VCaP (cell line): Measurements from ENCODE around the gene GCAT.

Experiments
- H3K27ac ChIP-seq: fragments of 450-650 bp; 2 replicates; pipeline ENCODE4 v1.5.1; 2017
- TF ChIP-seq, protein P1 (sequence below): fragments of 450-650 bp; conservative IDR thresholded peaks from 2 replicates; pipeline ENCODE4 v1.5.1; 2017; ENCODE audit warnings: mild to moderate bottlenecking, moderate library complexity

Gene GCAT

DNA sequence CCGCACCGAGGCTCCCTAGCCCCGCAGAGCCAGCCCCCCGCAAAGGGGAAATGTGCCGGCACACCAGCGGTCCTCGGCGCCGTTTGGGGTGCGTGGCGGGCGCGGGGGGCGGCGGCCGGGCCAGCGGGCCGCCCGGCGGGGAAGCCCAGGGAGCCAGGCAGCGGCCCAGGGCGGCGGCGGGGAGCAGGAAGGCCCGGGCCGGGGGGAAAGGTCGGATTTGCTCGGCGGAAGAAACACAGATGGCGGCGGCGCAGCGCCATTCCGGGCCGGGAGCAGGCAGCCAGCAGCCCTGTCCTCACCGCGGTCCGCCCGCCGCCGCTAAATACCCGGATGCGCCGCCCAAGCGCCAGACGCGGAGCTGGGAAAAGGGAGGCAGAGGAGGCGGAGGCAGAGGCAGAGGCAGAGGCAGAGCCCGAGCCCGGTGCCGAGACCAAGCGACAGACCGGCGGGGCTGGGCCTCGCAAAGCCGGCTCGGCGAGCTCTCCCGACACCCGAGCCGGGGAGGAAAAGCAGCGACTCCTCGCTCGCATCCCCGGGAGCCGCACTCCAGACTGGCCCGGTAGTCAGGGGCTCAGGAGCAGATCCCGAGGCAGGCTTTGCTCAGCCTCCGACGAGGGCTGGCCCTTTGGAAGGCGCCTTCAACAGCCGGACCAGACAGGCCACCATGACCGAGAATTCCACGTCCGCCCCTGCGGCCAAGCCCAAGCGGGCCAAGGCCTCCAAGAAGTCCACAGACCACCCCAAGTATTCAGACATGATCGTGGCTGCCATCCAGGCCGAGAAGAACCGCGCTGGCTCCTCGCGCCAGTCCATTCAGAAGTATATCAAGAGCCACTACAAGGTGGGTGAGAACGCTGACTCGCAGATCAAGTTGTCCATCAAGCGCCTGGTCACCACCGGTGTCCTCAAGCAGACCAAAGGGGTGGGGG is 2.6 kb upstream of the GCAT start:
- TF ChIP-seq, protein P1, sequence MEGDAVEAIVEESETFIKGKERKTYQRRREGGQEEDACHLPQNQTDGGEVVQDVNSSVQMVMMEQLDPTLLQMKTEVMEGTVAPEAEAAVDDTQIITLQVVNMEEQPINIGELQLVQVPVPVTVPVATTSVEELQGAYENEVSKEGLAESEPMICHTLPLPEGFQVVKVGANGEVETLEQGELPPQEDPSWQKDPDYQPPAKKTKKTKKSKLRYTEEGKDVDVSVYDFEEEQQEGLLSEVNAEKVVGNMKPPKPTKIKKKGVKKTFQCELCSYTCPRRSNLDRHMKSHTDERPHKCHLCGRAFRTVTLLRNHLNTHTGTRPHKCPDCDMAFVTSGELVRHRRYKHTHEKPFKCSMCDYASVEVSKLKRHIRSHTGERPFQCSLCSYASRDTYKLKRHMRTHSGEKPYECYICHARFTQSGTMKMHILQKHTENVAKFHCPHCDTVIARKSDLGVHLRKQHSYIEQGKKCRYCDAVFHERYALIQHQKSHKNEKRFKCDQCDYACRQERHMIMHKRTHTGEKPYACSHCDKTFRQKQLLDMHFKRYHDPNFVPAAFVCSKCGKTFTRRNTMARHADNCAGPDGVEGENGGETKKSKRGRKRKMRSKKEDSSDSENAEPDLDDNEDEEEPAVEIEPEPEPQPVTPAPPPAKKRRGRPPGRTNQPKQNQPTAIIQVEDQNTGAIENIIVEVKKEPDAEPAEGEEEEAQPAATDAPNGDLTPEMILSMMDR: no peak
- H3K27ac ChIP-seq: peak overlapping the region; percentile 93

DNA sequence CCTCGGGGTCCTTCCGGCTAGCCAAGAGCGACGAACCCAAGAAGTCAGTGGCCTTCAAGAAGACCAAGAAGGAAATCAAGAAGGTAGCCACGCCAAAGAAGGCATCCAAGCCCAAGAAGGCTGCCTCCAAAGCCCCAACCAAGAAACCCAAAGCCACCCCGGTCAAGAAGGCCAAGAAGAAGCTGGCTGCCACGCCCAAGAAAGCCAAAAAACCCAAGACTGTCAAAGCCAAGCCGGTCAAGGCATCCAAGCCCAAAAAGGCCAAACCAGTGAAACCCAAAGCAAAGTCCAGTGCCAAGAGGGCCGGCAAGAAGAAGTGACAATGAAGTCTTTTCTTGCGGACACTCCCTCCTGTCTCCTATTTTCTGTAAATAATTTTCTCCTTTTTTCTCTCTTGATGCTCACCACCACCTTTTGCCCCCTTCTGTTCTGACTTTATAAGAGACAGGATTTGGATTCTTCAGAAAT is 1.9 kb upstream of the GCAT start:
- TF ChIP-seq, protein P1: no peak
- H3K27ac ChIP-seq: peak overlapping the region; percentile 93

DNA sequence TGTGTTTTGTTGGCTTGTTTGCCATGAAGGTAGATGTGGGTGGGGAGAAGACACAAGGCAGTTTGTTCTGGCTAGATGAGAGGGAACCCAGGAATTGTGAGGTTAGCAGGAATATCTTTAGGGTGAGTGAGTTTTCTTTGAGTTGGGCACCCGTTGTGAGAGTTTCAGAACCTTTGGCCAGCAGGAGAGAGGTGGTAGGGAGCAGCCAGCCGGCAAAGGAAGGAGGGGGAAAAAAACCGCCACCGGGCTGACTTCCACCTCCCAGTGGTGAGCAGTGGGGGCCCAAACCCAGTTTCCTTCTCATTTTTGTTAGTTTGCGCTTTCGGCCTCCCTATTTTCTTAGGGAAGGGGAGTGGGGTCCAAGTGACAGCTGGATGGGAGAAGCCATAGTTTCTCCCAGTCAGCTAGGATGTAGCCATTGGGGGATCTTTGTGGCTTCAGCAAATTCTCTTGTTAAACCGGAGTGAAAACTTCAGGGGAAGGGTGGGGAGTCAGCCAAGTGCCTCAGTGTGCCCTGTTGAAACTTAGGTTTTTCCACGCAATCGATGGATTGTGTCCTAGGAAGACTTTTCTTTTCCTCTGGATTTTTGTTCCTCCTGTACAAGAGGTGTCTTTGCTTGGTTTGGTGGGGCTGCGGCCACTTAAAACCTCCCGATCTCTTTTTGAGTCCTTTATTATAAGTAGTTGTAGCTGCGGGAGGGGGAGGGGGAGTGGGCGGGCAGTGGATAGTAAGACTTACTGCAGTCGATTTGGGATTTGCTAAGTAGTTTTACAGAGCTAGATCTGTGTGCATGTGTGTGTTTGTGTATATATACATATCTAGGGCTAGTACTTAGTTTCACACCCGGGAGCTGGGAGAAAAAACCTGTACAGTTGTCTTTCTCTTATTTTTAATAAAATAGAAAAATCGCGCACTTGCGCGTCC is 1.1 kb upstream of the GCAT start:
- TF ChIP-seq, protein P1: no peak
- H3K27ac ChIP-seq: peak overlapping the region; percentile 93

DNA sequence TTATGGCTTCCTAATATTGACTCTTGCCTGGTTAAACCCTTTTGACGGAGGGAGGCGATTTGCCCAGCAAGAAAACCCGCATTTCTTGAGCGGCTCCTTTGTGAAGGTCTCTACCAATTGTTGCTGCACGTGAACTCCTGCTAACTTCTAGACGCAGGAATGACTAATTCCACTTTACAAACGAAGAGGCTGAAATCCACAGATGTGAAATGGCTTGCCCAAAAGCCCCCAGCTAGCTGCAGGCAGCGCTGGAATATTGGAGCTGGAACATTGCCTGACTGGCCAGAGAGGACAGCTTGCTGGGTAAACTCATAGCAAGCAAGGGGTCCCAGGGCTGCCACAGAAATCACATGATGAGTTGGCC is 542 bp downstream of the GCAT start:
- TF ChIP-seq, protein P1: no peak
- H3K27ac ChIP-seq: peak overlapping the region; percentile 93

DNA sequence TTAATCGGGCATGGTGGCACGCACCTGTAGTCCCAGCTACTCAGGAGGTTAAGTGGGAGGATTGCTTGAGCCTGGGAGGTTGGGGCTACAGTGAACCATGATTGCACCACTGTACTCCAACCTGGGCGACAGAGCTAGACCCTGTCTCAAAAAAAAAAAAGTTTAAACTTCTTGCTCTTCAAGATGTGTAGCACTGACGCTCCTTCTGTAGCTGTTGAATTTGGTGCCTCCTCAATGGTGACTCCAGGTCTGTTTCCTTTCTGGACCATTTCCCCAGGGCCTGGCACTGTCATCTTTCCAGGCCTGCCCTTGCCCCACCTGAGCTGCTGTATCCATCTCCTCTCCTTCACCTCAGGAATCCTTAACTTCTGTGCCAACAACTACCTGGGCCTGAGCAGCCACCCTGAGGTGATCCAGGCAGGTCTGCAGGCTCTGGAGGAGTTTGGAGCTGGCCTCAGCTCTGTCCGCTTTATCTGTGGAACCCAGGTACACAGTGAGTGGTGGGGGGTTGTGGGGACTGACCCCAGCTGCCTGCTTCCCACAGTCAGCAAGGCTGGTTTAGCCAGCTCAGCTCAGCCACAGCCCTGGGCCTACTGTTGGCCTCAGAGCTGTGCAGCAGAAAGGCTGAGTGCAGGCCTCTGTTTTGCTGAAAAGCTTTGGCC is 2.1 kb downstream of the GCAT start:
- peak overlapping the region; percentile 93 for H3K27ac ChIP-seq
- TF ChIP-seq, protein P1: no peak

DNA sequence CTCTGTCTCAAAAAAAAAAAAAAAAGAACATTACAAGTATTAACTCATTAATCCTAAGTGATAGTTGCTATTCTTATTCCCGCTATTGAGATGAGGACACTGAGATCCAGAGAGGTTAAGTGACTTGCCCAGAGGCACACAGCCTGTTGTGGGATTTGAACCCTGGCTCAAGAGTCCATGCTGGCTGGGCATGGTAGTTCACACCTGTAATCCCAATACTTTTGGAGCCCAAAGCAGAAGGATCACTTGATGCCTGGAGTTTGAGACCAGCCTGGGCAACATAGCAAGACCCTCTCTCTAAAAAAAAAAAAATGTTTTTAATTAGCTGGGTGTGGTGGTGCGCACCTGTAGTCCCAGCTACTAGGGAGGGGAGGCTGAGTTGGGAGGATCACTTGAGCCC is 4.1 kb downstream of the GCAT start:
- TF ChIP-seq, protein P1: no peak
- no peak overlapping the region for H3K27ac ChIP-seq
